GM23248 (cell line): ENCODE measurements around the gene VPS52.

Source experiments
- EZH2 ChIP-seq: fragments of 200-600 bp; sonication (generic); IDR thresholded peaks from 2 replicates; pipeline ENCODE4 v1.6.1; 2018; ENCODE audit warnings: antibody characterized with exemption, mild to moderate bottlenecking; ENCODE audit not compliant: insufficient read depth, poor library complexity, severe bottlenecking
- EZH2phosphoT487 ChIP-seq: fragments of 200-600 bp; sonication (generic); IDR thresholded peaks from 2 replicates; pipeline ENCODE4 v1.6.1; 2018; ENCODE audit warnings: antibody characterized with exemption, moderate library complexity, mild to moderate bottlenecking, low read depth; ENCODE audit not compliant: insufficient read depth

DNA sequence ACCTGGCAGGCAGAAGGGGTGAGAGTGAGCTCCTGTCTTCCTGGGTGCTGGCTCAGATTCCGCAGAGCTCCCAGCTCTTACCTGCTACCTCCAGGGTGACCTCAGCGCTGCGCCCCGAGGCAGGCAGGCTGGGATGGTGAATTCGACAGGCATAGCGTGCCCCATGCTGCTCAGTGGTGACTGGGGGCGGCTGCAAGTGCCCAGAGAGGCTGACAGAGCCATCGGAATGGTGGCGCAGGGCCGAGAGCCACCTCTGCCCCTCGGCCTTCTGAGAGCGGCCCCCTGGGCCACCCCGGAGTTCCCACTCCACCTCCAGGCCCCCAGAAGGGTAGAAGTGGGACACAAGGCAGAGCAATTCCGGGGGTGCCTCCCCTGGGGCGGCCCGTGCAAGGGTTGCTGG is 32.5 kb upstream of the VPS52 start:
- TF ChIP-seq EZH2, result no peak
- TF ChIP-seq EZH2phosphoT487, result no peak
